CD4-positive, CD25-positive, alpha-beta regulatory T cell (primary cell): ENCODE measurements around the gene ATP5PD. TPM values are rescaled to one million over a fixed set of nuclear protein-coding genes. Genes with fewer than 3 reads are reported as not detected.
A peak's percentile ranks its signal among the peaks of the same experiment; 100 is the strongest.

Source experiments
- ATAC-seq, 2 donors: fragments of 150-1000 bp; cut with Tn5 transposase; one replicate each; pipeline ENCODE4 v1.10.0; 2021; ENCODE audit warnings: low read depth in 2 of 2, moderate number of reproducible peaks in 2 of 2, moderate library complexity in 1 of 2
- DNase-seq, 3 donors: peaks; one replicate each; pipeline versions ENCODE4 v3.0.0 to v3.0.0-alpha.2; 2012 to 2022; ENCODE audit warnings: mixed read lengths in 1 of 3
- H3K27ac ChIP-seq: one replicate; pipeline ENCODE4 v1.7.0; 2013; ENCODE audit warnings: mild to moderate bottlenecking, low read length; ENCODE audit not compliant: insufficient read depth, poor library complexity, severe bottlenecking
- H3K27me3 ChIP-seq: one replicate; pipeline ENCODE4 v1.7.0; 2013; ENCODE audit warnings: low read length; ENCODE audit not compliant: control insufficient read depth, insufficient read depth
- H3K36me3 ChIP-seq: one replicate; pipeline ENCODE4 v1.7.0; 2013; ENCODE audit warnings: mild to moderate bottlenecking, low read length, moderate library complexity; ENCODE audit not compliant: control insufficient read depth, insufficient read depth
- H3K4me1 ChIP-seq: 2 replicates; pipeline ENCODE4 v1.7.0; 2013; ENCODE audit warnings: mild to moderate bottlenecking, low read length; ENCODE audit not compliant: insufficient read depth, control insufficient read depth, poor library complexity, severe bottlenecking
- H3K4me3 ChIP-seq: one replicate; pipeline ENCODE4 v1.7.0; 2013; ENCODE audit warnings: low read depth, mild to moderate bottlenecking, low read length, moderate library complexity
- H3K9me3 ChIP-seq, 2 experiments: 1 replicate in 1 of 2; 2 replicates in 1 of 2; pipeline ENCODE4 v1.7.0; 2013; ENCODE audit warnings: low read length in 2 of 2, mild to moderate bottlenecking in 1 of 2, moderate library complexity in 1 of 2; ENCODE audit not compliant: control insufficient read depth in 2 of 2
- H3K27ac Mint-ChIP-seq, 3 donors: one replicate each; pipeline ENCODE4 v1.8.0; 2020 to 2022; ENCODE audit warnings: mild to moderate bottlenecking in 3 of 3, mixed read lengths in 3 of 3, moderate library complexity in 2 of 3
- H3K27me3 Mint-ChIP-seq: one replicate; pipeline ENCODE4 v1.8.0; 2022; ENCODE audit warnings: mild to moderate bottlenecking, mixed read lengths
- H3K36me3 Mint-ChIP-seq: one replicate; pipeline ENCODE4 v1.8.0; 2020; ENCODE audit warnings: mixed read lengths
- H3K4me1 Mint-ChIP-seq, 4 donors: one replicate each; pipeline ENCODE4 v1.8.0; 2020 to 2022; ENCODE audit warnings: mixed read lengths in 4 of 4, mild to moderate bottlenecking in 1 of 4
- H3K4me3 Mint-ChIP-seq, 4 donors: one replicate each; pipeline ENCODE4 v1.8.0; 2020 to 2022; ENCODE audit warnings: mild to moderate bottlenecking in 4 of 4, mixed read lengths in 4 of 4, moderate library complexity in 3 of 4
- H3K9me3 Mint-ChIP-seq, 7 donors: one replicate each; pipeline ENCODE4 v1.8.0; 2020 to 2022; ENCODE audit warnings: mixed read lengths in 7 of 7, mild to moderate bottlenecking in 3 of 7, moderate library complexity in 2 of 7
- polyA plus RNA-seq, 4 donors: library from polyadenylated mRNA; unstranded; fragments of 300-500 nt; fragmentation: Illumina TruSeq; gene quantifications; one replicate each; pipeline ENCODE4 v1.2.3, GENCODE V29; 2021
- total RNA-seq: library from RNA; stranded (reverse); gene quantifications from one replicate; pipeline ENCODE4 v1.2.3, GENCODE V29; 2022

ATP5PD gene
- total and polyA plus RNA-seq, 5 donors from 2014 or later = 139 to 536 (median 447) TPM

DNA sequence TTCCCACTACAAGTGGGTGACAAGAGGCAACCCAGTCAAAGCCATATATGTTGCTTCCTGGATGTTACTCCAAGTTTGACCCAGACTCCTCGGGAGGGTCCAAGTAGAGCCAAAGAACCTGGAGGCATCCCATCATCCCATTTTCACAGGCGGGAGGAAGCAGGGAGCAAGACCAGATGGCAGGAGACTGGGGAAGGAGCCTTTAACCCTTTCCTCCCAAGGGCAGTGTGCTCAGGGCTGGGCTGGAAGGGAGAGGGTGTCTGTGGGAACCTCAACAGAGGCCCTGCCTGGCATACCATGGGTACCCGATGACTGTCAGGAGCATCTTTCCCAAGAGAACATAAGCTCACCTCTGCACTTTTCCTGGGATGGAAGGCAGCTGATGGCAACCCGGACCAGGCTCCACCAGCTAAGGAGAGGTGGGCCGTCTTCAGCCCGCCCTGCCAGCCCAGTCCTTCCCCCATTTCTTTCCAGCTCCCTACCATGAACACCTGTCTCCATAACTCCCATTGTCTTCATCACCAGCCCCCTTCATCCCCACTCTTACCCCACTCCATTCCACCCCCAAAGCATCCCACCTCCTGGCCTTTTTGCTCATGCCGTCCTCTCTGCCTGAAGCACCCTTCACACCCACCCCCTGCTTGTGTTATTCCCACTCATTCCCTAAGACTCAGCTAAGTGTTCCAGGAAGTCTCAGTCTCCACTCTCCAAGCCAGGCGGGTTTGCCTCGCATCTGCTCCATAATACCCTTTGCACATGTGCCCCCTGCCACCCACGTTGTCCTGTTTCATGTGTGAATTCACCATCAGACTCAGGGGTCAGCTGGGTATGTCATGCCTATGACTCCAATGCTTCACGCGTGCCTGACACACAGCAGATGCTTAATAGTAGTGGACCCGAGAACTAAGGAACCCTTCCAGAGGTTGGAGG lies 35.1 kb upstream of the ATP5PD start:
- Histone ChIP-seq H3K4me1 (peaks cover 16% of the 10 kb centered on the region), H3K9me3 (no peaks in the 10 kb centered on the region), H3K27ac (no peak overlapping the region), H3K36me3 (no peaks in the 10 kb centered on the region), H3K27me3 (no peaks in the 10 kb centered on the region), H3K4me3 (no peak overlapping the region)
- DNase-seq = no peak
- Mint-ChIP-seq H3K27me3 (no peaks in the 10 kb centered on the region), H3K4me3 (no peak overlapping the region), H3K36me3 (no peaks in the 10 kb centered on the region), H3K4me1 (peaks cover 0 to 34% (median 4%) of the 10 kb centered on the region in 4 donors), H3K27ac (no peak overlapping the region), H3K9me3 (no peaks in the 10 kb centered on the region)
- ATAC-seq = no peak

- H3K9me3 Mint-ChIP-seq = no peaks in the 10 kb centered on the region
- Histone ChIP-seq H3K4me1 (peaks cover 17% of the 10 kb centered on the region), H3K9me3 (no peaks in the 10 kb centered on the region), H3K27ac (no peak overlapping the region), H3K27me3 (no peaks in the 10 kb centered on the region), H3K4me3 (no peak overlapping the region), H3K36me3 (no peaks in the 10 kb centered on the region)
- H3K36me3 Mint-ChIP-seq = no peaks in the 10 kb centered on the region
- H3K4me3 Mint-ChIP-seq = no peak overlapping the region
- peaks cover 0 to 23% (median 2%) of the 10 kb centered on the region in 4 donors for H3K4me1 Mint-ChIP-seq
- ATAC-seq (no peak), DNase-seq (no peak)
- H3K27me3 Mint-ChIP-seq = no peaks in the 10 kb centered on the region
- H3K27ac Mint-ChIP-seq = peak overlapping the region in 2 of 3 donors; percentile 42 to 48
Observed at GRCh38 chr17:75079023-75079373, 32.2 kb upstream of the ATP5PD start.

- Mint-ChIP-seq H3K9me3 (no peaks in the 10 kb centered on the region), H3K4me1 (peaks cover 0 to 21% (median 2%) of the 10 kb centered on the region in 4 donors), H3K36me3 (no peaks in the 10 kb centered on the region), H3K27ac (peak overlapping the region in 2 of 3 donors; percentile 38 to 42), H3K4me3 (peak overlapping the region in 1 of 4 donors; percentile 84), H3K27me3 (no peaks in the 10 kb centered on the region)
- peak; percentile 9 to 20 for ATAC-seq
- Histone ChIP-seq H3K4me1 (peaks cover 17% of the 10 kb centered on the region), H3K4me3 (no peak overlapping the region), H3K27ac (no peak overlapping the region), H3K9me3 (no peaks in the 10 kb centered on the region), H3K36me3 (no peaks in the 10 kb centered on the region), H3K27me3 (no peaks in the 10 kb centered on the region)
- no peak for DNase-seq
Observed at GRCh38 chr17:75078284-75079022, 31.7 kb upstream of the ATP5PD start.

DNA sequence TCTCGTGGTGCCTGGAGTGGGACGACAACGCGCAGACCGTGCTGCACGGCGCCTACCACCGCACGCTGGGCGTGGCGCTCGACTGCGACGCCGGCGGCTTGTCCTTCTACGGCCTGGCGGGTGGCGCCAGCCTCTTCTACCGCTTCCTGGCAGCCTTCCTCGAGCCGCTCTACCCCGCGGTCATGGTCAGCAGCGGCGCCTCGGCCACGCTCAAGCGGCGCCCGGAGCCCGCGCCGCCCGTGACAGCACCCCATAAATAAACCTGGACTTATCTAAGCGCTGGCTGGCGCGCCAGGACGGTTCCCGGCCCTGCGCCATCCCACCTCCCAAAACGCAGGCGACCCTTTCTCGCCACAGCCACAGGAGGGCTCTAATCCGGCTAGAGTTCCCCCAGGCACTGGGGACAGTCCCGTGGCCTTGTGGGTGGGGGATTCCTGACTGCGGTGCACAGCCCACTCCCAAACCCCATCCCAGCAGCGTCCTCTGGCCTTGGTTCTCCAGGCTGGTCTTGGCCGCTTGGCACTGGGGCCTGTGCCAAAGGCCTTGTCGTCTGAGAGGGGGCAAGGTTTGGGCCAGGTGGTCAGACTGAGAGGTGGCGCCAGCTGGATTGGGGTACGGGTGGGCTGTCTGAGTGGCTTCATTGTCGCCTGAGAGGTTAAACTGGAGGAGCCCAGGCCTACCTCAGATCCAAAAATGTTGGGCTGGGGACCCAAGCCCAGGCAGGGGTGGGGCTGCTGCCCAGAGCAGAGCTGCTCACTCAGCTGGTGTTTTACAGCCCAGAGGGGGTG lies 30.9 kb upstream of the ATP5PD start:
- H3K4me3 ChIP-seq = no peak overlapping the region
- no peaks in the 10 kb centered on the region for H3K36me3 ChIP-seq
- ATAC-seq = peak; percentile 87 to 89
- DNase-seq = peak; percentile 27 to 81 (median 46)
- Mint-ChIP-seq H3K9me3 (no peaks in the 10 kb centered on the region), H3K4me1 (peaks cover 0 to 21% (median 2%) of the 10 kb centered on the region in 4 donors), H3K27me3 (no peaks in the 10 kb centered on the region), H3K36me3 (no peaks in the 10 kb centered on the region), H3K27ac (peak overlapping the region in 2 of 3 donors; percentile 76 to 93), H3K4me3 (peak overlapping the region; percentile 15 to 84 (median 60))
- H3K27me3 ChIP-seq = no peaks in the 10 kb centered on the region
- peaks cover 17% of the 10 kb centered on the region for H3K4me1 ChIP-seq
- H3K27ac ChIP-seq = peak overlapping the region; percentile 43
- no peaks in the 10 kb centered on the region for H3K9me3 ChIP-seq

GRCh38 chr17:75077072-75077495 lies 30.3 kb upstream of the ATP5PD start:
- Mint-ChIP-seq H3K27ac (peak overlapping the region in 2 of 3 donors; percentile 76 to 93), H3K4me3 (peak overlapping the region in 3 of 4 donors; percentile 57 to 84 (median 63)), H3K9me3 (no peaks in the 10 kb centered on the region), H3K36me3 (no peaks in the 10 kb centered on the region), H3K27me3 (no peaks in the 10 kb centered on the region), H3K4me1 (peaks cover 0 to 21% (median 2%) of the 10 kb centered on the region in 4 donors)
- H3K4me1 ChIP-seq = peaks cover 17% of the 10 kb centered on the region
- H3K27ac ChIP-seq = peak overlapping the region; percentile 43
- H3K27me3 ChIP-seq = no peaks in the 10 kb centered on the region
- DNase-seq (no peak), ATAC-seq (no peak)
- H3K9me3 ChIP-seq = no peaks in the 10 kb centered on the region
- H3K4me3 ChIP-seq = no peak overlapping the region
- H3K36me3 ChIP-seq = no peaks in the 10 kb centered on the region

GRCh38 chr17:75075597-75076336 lies 29.0 kb upstream of the ATP5PD start:
- no peak for ATAC-seq
- no peaks in the 10 kb centered on the region for H3K27me3 Mint-ChIP-seq

GRCh38 chr17:75074532-75074931 lies 27.8 kb upstream of the ATP5PD start:
- Mint-ChIP-seq H3K4me3 (no peak overlapping the region), H3K36me3 (no peaks in the 10 kb centered on the region), H3K27ac (no peak overlapping the region), H3K9me3 (no peaks in the 10 kb centered on the region), H3K27me3 (no peaks in the 10 kb centered on the region), H3K4me1 (peaks cover 0 to 17% (median 5%) of the 10 kb centered on the region in 4 donors)
- H3K36me3 ChIP-seq = no peaks in the 10 kb centered on the region
- no peak for DNase-seq
- no peak overlapping the region for H3K4me3 ChIP-seq
- ATAC-seq = no peak
- no peak overlapping the region for H3K27ac ChIP-seq
- peaks cover 17% of the 10 kb centered on the region for H3K4me1 ChIP-seq
- H3K27me3 ChIP-seq = no peaks in the 10 kb centered on the region
- H3K9me3 ChIP-seq = no peaks in the 10 kb centered on the region

More at GRCh38 chr17:75075597-75076336, 29.0 kb upstream of the ATP5PD start:
- DNase-seq = no peak
- H3K4me3 ChIP-seq = no peak overlapping the region
- no peaks in the 10 kb centered on the region for H3K9me3 ChIP-seq
- H3K9me3 Mint-ChIP-seq = no peaks in the 10 kb centered on the region
- H3K27ac Mint-ChIP-seq = peak overlapping the region in 1 of 3 donors; percentile 76
- H3K4me1 Mint-ChIP-seq = peaks cover 0 to 21% (median 2%) of the 10 kb centered on the region in 4 donors
- peak overlapping the region in 1 of 4 donors; percentile 10 for H3K4me3 Mint-ChIP-seq
- no peaks in the 10 kb centered on the region for H3K27me3 ChIP-seq
- H3K27ac ChIP-seq = no peak overlapping the region
- H3K4me1 ChIP-seq = peaks cover 17% of the 10 kb centered on the region
- no peaks in the 10 kb centered on the region for H3K36me3 ChIP-seq
- no peaks in the 10 kb centered on the region for H3K36me3 Mint-ChIP-seq
